ENCODE data around the gene ALG12. TPM values are rescaled to one million over a fixed set of nuclear protein-coding genes. Genes with fewer than 3 reads are reported as not detected.

ALG12 gene
- total RNA-seq, 1 donor from 2014 or later: 17.0 TPM

GRCh38 chr22:49886346-49887063 lies 31.7 kb downstream of the ALG12 start:
- Histone ChIP-seq H3K36me3 (peaks cover 60% of the 10 kb centered on the region), H3K27me3 (ENCODE audit: low read depth) (no peaks in the 10 kb centered on the region)

GRCh38 chr22:49885881-49886280 lies 32.4 kb downstream of the ALG12 start:
- intact Hi-C loops (cut with micrococcal nuclease): no loop called here
- no peak overlapping the region for H3K27ac ChIP-seq (replicated peaks)
- TF ChIP-seq CTCF (IDR thresholded peaks at IDR 0.05; ENCODE audit: borderline replicate concordance): no peak
- no peak for DNase-seq
- no peaks in the 10 kb centered on the region for H3K9me3 ChIP-seq (replicated peaks)
- no peaks in the 10 kb centered on the region for H3K4me1 ChIP-seq
- H3K4me3 ChIP-seq: no peak overlapping the region
- H3K36me3 ChIP-seq: peaks cover 53% of the 10 kb centered on the region
- H3K27me3 ChIP-seq (ENCODE audit: low read depth): no peaks in the 10 kb centered on the region

More at GRCh38 chr22:49886346-49887063, 31.7 kb downstream of the ALG12 start:
- no peak for TF ChIP-seq CTCF (IDR thresholded peaks at IDR 0.05; ENCODE audit: borderline replicate concordance)
- no peak for DNase-seq
- Histone ChIP-seq H3K4me3 (no peak overlapping the region), H3K9me3 (replicated peaks) (no peaks in the 10 kb centered on the region), H3K4me1 (no peaks in the 10 kb centered on the region), H3K27ac (replicated peaks) (no peak overlapping the region)
- intact Hi-C loops (cut with micrococcal nuclease): no loop called here

- no peaks in the 10 kb centered on the region for H3K27me3 ChIP-seq (ENCODE audit: low read depth)
- no peak for DNase-seq
- H3K27ac ChIP-seq (replicated peaks): no peak overlapping the region
- H3K9me3 ChIP-seq (replicated peaks): no peaks in the 10 kb centered on the region
- H3K4me3 ChIP-seq: no peak overlapping the region
- no peak for TF ChIP-seq CTCF (IDR thresholded peaks at IDR 0.05; ENCODE audit: borderline replicate concordance)
- intact Hi-C loops (cut with micrococcal nuclease): no loop called here
- H3K4me1 ChIP-seq: no peaks in the 10 kb centered on the region
- H3K36me3 ChIP-seq: peaks cover 47% of the 10 kb centered on the region
Observed at GRCh38 chr22:49885281-49885680, 33.0 kb downstream of the ALG12 start.

GRCh38 chr22:49884503-49885260 lies 33.6 kb downstream of the ALG12 start:
- H3K27me3 ChIP-seq (ENCODE audit: low read depth): no peaks in the 10 kb centered on the region
- H3K9me3 ChIP-seq (replicated peaks): no peaks in the 10 kb centered on the region
- H3K27ac ChIP-seq (replicated peaks): no peak overlapping the region
- H3K4me1 ChIP-seq: no peaks in the 10 kb centered on the region
- intact Hi-C loops (cut with micrococcal nuclease): no loop called here
- no peak for DNase-seq
- H3K4me3 ChIP-seq: no peak overlapping the region
- H3K36me3 ChIP-seq: peaks cover 47% of the 10 kb centered on the region
- no peak for TF ChIP-seq CTCF (IDR thresholded peaks at IDR 0.05; ENCODE audit: borderline replicate concordance)

- Histone ChIP-seq H3K27me3 (ENCODE audit: low read depth) (no peaks in the 10 kb centered on the region), H3K36me3 (peaks cover 47% of the 10 kb centered on the region), H3K4me3 (no peak overlapping the region), H3K9me3 (replicated peaks) (no peaks in the 10 kb centered on the region), H3K27ac (replicated peaks) (no peak overlapping the region), H3K4me1 (no peaks in the 10 kb centered on the region)
- intact Hi-C loops (cut with micrococcal nuclease): no loop called here
- DNase-seq: no peak
- no peak for TF ChIP-seq CTCF (IDR thresholded peaks at IDR 0.05; ENCODE audit: borderline replicate concordance)
Observed at GRCh38 chr22:49884075-49884474, 34.2 kb downstream of the ALG12 start.

Data from left ventricle myocardium inferior (tissue), 1 donor.